Bronchial epithelial cell (primary cell): ENCODE measurements around the gene NSMCE1. TPM values are rescaled to one million over a fixed set of nuclear protein-coding genes. Genes with fewer than 3 reads are reported as not detected.

Experiments used
- DNase-seq: peaks from one replicate; pipeline ENCODE4 v3.0.0-alpha.2; 2010; ENCODE audit warnings: low read depth
- FAIRE-seq: peaks from 2 replicates; lab custom pipeline; 2011; peaks lifted over from hg19 to GRCh38; lab: Jason Lieb, UNC
- H3K27me3 ChIP-seq: 2 replicates; pipeline ENCODE4 v1.5.1; 2011; ENCODE audit warnings: low read length; ENCODE audit not compliant: control insufficient read depth, insufficient read depth
- H3K36me3 ChIP-seq: 2 replicates; pipeline ENCODE4 v1.5.1; 2011; ENCODE audit warnings: low read length; ENCODE audit not compliant: control insufficient read depth, insufficient read depth
- H3K4me3 ChIP-seq: 2 replicates; pipeline ENCODE4 v1.5.1; 2011; ENCODE audit warnings: mild to moderate bottlenecking, low read depth, low read length, control low read depth
- CTCF ChIP-seq: IDR thresholded peaks from 2 replicates; pipeline ENCODE4 v1.5.1; 2011; ENCODE audit warnings: mild to moderate bottlenecking, moderate library complexity, low read length, control low read depth, inconsistent platforms; ENCODE audit not compliant: insufficient read depth, severe bottlenecking
- total RNA-seq: library from RNA; depleted of rRNA; stranded (reverse); fragments of >200 nt; gene quantifications from 2 replicates; pipeline ENCODE4 v1.2.1, GENCODE V29; 2014

NSMCE1 gene
- 107 and 111 TPM in 2 replicates for total RNA-seq

GRCh38 chr16:27268376-27269299, at the start of gene NSMCE1:
TSS of gene NSMCE1 (minus strand) at chr16:27268772. CDS start at chr16:27257570, 11,202 bp downstream.
- DNase-seq, result peak; percentile 84
- Histone ChIP-seq H3K4me3 (peak within 1 kb of the TSS; percentile 91), H3K27me3 (no peaks in the 10 kb centered on the region), H3K36me3 (no peaks in the 10 kb centered on the region)
- peak; percentile 35 for TF ChIP-seq CTCF
- FAIRE-seq, result no peak

- no peak for TF ChIP-seq CTCF
- FAIRE-seq (no peak), DNase-seq (no peak)
- Histone ChIP-seq H3K4me3 (no peak overlapping the region), H3K27me3 (no peaks in the 10 kb centered on the region), H3K36me3 (peaks cover 1% of the 10 kb centered on the region)
These were observed 49.3 kb upstream of the NSMCE1 start for GRCh38 chr16:27317738-27318391.

- Histone ChIP-seq H3K36me3 (peaks cover 1% of the 10 kb centered on the region), H3K27me3 (no peaks in the 10 kb centered on the region), H3K4me3 (no peak overlapping the region)
- DNase-seq (peak; percentile 93), FAIRE-seq (no peak)
- TF ChIP-seq CTCF, result no peak
These were observed 48.7 kb upstream of the NSMCE1 start for GRCh38 chr16:27317320-27317719.

GRCh38 chr16:27316038-27316680, 47.6 kb upstream of the NSMCE1 start:
- Histone ChIP-seq H3K4me3 (no peak overlapping the region), H3K27me3 (no peaks in the 10 kb centered on the region), H3K36me3 (peaks cover 1% of the 10 kb centered on the region)
- DNase-seq, result no peak
- no peak for TF ChIP-seq CTCF
- no peak for FAIRE-seq

- peak; percentile 96 for DNase-seq
- Histone ChIP-seq H3K27me3 (no peaks in the 10 kb centered on the region), H3K36me3 (peaks cover 1% of the 10 kb centered on the region), H3K4me3 (peak overlapping the region; percentile 93)
- peak; percentile 38 for TF ChIP-seq CTCF
- peak; percentile 89 for FAIRE-seq
These were observed 46.9 kb upstream of the NSMCE1 start for GRCh38 chr16:27315333-27316037.
